ENCODE measurements around the gene ADORA1.

Gene ADORA1

DNA sequence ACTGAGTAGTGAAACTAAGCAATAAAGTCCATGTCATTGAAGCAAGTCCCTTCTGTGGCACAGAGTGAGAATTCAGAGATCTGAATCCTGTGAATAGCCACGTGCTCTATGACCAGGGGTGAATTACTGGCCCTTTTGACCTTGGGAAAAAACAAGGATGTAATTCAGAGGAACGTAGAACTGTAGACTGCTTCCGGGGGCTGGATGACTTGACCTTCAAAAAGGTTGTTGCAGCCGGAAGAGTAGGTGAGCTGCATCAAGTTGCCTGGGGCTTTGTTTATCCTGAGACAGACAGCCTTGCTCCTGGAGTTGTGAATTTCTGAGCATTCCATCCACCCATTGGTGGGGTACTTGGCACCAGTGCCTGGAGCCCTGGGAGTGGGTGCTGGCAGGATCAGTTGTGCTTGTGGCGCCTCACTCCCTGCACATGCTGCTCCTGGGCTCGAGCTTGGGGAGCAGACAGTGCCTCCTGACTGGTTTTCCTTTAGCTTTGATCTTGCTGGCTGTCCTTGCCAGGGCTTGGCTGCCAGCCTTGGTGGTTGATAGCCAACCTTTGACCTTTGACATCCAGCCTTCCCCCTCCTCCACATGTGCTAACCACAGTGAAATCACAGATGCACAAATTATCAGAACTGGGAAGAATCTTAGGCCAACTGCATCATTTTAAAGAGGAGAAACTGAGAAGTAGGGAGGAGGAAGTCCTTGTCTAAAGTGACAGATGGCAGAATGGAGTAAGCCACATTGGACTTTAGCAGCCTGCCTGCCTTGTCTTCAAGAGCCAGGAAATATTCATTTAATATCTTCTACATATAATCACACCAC, 25.5 kb upstream of the ADORA1 start:
- DNase-seq (ENCODE audit: insufficient read length, low spot score): no peak
- FAIRE-seq: peak; percentile 32
- TF ChIP-seq, protein P1, sequence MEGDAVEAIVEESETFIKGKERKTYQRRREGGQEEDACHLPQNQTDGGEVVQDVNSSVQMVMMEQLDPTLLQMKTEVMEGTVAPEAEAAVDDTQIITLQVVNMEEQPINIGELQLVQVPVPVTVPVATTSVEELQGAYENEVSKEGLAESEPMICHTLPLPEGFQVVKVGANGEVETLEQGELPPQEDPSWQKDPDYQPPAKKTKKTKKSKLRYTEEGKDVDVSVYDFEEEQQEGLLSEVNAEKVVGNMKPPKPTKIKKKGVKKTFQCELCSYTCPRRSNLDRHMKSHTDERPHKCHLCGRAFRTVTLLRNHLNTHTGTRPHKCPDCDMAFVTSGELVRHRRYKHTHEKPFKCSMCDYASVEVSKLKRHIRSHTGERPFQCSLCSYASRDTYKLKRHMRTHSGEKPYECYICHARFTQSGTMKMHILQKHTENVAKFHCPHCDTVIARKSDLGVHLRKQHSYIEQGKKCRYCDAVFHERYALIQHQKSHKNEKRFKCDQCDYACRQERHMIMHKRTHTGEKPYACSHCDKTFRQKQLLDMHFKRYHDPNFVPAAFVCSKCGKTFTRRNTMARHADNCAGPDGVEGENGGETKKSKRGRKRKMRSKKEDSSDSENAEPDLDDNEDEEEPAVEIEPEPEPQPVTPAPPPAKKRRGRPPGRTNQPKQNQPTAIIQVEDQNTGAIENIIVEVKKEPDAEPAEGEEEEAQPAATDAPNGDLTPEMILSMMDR (IDR thresholded peaks at IDR 0.05; ENCODE audit: insufficient read depth, missing control alignments): no peak

- TF ChIP-seq, protein P1 (IDR thresholded peaks at IDR 0.05; ENCODE audit: insufficient read depth, missing control alignments): no peak
- DNase-seq (ENCODE audit: insufficient read length, low spot score): no peak
- no peak for FAIRE-seq
Observed at GRCh38 chr1:203103216-203103615, 24.3 kb upstream of the ADORA1 start.

DNA sequence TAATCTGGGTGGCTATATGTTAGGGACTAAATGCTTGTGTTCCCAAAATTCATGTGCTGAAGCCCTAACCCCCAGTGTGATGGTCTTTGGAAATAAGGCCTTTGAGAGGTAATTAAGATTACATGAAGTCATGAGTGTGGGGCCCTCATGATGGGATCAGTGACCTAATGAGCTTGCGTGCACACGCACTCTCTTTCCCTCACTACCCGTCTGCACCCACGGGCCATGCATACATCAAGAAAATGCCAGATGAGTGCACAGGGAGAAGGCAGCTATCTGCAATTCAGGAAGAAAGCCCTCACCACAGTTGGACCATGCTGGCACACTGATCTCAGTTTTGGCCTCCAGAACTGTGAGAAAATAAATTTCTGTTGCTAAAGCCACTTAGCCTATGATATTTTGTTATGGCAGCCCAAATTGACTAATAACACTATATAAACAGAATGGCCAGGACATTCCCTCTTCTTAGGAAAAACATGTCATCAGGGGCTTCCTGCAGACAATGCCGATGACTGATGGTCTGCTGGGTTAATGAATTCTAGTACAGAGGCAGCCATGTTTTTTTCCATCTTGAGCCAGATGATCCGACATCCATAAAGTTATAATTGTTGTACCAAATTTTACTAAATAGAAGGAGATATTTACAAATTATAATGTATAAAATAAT, 23.6 kb upstream of the ADORA1 start:
- DNase-seq (ENCODE audit: insufficient read length, low spot score) (no peak), FAIRE-seq (no peak)
- TF ChIP-seq, protein P1 (IDR thresholded peaks at IDR 0.05; ENCODE audit: insufficient read depth, missing control alignments): no peak

- FAIRE-seq (no peak), DNase-seq (ENCODE audit: insufficient read length, low spot score) (no peak)
- TF ChIP-seq, protein P1 (IDR thresholded peaks at IDR 0.05; ENCODE audit: insufficient read depth, missing control alignments): no peak
Observed at GRCh38 chr1:203104789-203105390, 22.6 kb upstream of the ADORA1 start.

- FAIRE-seq (no peak), DNase-seq (ENCODE audit: insufficient read length, low spot score) (no peak)
- TF ChIP-seq, protein P1 (IDR thresholded peaks at IDR 0.05; ENCODE audit: insufficient read depth, missing control alignments): no peak
Observed at GRCh38 chr1:203112475-203112874, 15.1 kb upstream of the ADORA1 start.

- TF ChIP-seq, protein P1 (IDR thresholded peaks at IDR 0.05; ENCODE audit: insufficient read depth, missing control alignments): no peak
- DNase-seq (ENCODE audit: insufficient read length, low spot score) (no peak), FAIRE-seq (no peak)
Observed at GRCh38 chr1:203113308-203113707, 14.2 kb upstream of the ADORA1 start.
